NCI-H524 (cell line): ENCODE measurements around the gene SHBG.
"Not testable (repeated sequence)": the region's sequence is repeated elsewhere in the genome, so short reads cannot be mapped to it uniquely, and the experiment has no call there.

Experiments used
- DNase-seq, 2 experiments: peaks; one replicate each; lab custom pipeline; 2025; lab: John Stamatoyannopoulos, UW

Gene SHBG

GRCh38 chr17:7612294-7612640 lies 17.7 kb upstream of the SHBG start:
- no peak for DNase-seq

- DNase-seq = no peak
Measured at GRCh38 chr17:7613769-7614424, 16.0 kb upstream of the SHBG start.

GRCh38 chr17:7614425-7615264 lies 15.3 kb upstream of the SHBG start, which contains the start of gene FXR2:
Gene FXR2, minus strand, starts transcription at chr17:7614897. Its CDS starts 365 bp downstream, at chr17:7614532.
- DNase-seq = peak; percentile 93

- no peak for DNase-seq
Measured at GRCh38 chr17:7615265-7615747, 14.6 kb upstream of the SHBG start.

GRCh38 chr17:7618608-7619007 lies 11.3 kb upstream of the SHBG start:
- no peak for DNase-seq

GRCh38 chr17:7620835-7621234 lies 9.1 kb upstream of the SHBG start:
- no peak for DNase-seq

GRCh38 chr17:7623661-7624060 lies 6.3 kb upstream of the SHBG start:
- no peak for DNase-seq

- DNase-seq = not testable (repeated sequence)
Measured at GRCh38 chr17:7625749-7626148, 4.2 kb upstream of the SHBG start.

- DNase-seq = no peak
Measured at GRCh38 chr17:7626307-7626706, 3.6 kb upstream of the SHBG start.

DNA sequence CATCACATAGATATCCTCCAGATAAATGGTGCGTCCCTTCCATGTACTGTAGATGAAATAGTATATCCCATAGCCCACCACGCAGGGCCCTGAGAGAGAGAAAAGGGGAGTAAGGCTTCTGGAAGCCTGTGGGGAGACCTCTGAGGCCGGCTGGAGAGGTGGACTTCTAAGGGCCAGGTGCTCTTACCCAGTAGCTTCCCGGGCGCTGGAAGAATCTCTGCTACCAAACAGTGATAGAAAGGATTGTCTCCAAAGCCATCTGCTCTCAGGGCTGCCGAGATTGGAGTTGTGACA lies 3.0 kb upstream of the SHBG start:
- no peak for DNase-seq

- DNase-seq = peak; percentile 68 to 75
Measured at GRCh38 chr17:7627250-7628121, 2.4 kb upstream of the SHBG start, which contains the start of gene SAT2. Gene SAT2, minus strand, starts transcription at chr17:7627821. Its CDS starts 186 bp downstream, at chr17:7627635.

DNA sequence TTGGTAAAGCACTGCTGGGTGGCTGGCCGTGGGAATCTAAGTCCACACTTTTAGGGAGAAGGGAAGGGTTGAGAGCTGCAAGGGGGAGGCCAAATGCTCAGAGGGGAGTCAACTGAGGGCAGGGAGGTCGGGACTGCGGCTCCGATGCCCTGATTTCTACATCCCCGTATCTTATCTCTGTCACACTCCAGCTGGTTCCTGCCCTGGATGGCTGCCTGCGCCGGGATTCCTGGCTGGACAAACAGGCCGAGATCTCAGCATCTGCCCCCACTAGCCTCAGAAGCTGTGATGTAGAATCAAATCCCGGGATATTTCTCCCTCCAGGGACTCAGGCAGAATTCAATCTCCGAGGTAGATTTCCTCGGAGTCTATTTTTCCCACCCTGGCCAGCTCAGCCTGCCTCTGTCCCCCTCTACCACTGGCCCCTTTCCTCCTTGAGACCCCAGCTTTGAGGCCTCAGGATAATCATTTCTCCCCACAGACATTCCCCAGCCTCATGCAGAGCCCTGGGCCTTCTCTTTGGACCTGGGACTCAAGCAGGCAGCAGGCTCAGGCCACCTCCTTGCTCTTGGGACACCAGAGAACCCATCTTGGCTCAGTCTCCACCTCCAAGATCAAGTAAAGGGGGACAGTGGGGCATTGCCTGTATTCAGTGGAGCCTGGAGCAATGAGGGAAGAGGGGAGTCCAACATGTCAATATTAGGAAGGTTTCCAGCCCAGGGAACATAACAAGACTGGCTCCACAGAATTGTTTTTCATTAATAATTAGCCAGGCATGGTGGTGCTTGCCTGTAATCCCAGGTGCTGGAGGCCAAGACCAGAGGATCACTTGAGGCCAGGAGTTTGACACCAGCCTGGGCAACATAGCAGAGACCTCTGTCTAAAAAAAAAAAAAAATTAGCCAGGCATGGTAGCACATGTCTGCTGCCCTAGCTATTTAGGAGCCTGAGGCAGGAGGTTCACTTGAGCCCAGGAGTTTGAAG lies 1.8 kb downstream of the SHBG start:
- DNase-seq = no peak

- DNase-seq = peak in 1 of 2 experiments; percentile 29
Measured at GRCh38 chr17:7632492-7632894, 2.6 kb downstream of the SHBG start.

GRCh38 chr17:7633093-7633492 lies 3.2 kb downstream of the SHBG start:
- no peak for DNase-seq

GRCh38 chr17:7634384-7634783 lies 4.4 kb downstream of the SHBG start:
- peak in 1 of 2 experiments; percentile 53 for DNase-seq

DNA sequence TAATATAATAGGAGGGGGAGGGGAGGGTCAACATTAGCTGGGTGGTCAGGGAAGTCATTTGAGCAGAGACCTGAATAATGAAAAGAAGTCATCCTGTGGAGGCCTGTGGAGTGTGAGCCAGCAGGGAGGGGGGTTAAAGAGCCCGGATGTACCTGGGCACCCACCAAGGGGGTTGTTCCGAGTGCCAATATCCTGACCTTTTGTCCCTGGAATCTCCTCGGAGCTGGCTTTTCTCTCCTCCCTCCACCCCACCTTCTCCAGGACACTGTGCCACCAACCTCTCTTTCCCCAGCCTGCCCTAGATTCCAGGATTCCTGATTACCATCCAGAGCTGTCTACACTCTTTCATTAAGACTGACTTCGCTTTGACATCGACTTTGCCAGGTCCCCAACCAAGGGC lies 6.2 kb downstream of the SHBG start:
- DNase-seq = no peak

DNA sequence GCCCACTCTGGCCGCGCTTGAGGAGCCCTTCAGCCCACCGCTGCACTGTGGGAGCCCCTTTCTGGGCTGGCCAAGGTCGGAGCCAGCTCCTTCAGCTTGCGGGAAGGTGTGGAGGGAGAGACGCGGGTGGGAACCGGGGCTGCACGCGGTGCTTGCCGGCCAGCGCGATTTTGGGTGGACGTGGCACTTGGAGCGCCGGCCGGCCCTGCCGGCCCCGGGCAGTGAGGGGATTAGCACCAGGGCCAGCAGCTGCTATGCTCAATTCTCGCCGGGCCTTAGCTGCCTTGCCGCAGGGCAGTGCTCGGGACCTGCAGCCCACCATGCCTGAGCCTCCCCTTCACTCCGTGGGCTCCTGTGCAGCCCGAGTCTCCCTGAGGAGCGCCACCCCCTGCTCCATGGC lies 10.8 kb downstream of the SHBG start:
- DNase-seq = no peak

GRCh38 chr17:7641635-7642034 lies 11.7 kb downstream of the SHBG start:
- DNase-seq = not testable (repeated sequence)

- no peak for DNase-seq
Measured at GRCh38 chr17:7644775-7645174, 14.8 kb downstream of the SHBG start.

DNA sequence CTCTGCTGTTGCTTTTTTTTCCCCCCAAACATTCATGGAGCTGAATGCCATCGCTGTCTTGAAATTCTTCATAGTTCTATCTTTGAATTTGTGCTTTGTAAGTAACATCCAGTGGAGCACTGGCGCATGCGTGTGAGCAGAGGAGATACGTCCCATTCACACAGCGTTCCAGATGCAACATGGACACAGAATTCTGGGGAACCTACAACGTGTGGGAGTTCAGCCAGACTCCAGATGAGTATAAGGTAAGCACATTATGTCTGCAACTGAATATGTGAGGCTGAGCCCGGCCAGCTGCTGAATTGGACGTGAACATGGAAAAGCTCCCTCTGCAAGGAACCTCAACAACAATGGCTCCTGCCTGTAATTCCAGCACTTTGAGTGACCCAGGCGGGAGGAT lies 16.5 kb downstream of the SHBG start:
- DNase-seq = no peak

DNA sequence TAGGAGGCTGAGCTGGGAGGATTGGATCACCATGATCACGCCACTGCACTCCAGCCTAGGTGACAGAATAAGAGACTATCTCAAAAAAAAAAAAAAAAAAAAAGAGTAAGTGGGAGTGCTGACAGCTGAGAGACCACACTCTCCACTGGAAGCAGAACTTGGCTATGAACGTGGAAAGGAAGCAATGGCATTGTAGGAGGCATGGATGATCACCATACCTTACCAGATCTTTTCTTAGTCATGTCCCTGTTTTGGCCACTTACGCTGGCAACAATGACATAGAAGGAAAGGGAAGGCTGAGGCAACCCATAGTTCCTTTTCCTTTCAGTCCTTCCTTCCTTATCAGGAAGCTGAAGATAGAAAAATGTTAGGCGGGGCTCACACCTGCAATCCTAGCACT lies 17.1 kb downstream of the SHBG start:
- DNase-seq = no peak
